Activated T-helper 1 cell treated with anti-CD3 and anti-CD28 coated beads, Interleukin-2, amount 50 U/mL, for 16 hours (primary cell): ENCODE results near the gene ELMO1.

ENCODE experiments used
- DNase-seq, 2 donors: peaks; one replicate each; pipeline ENCODE4 v3.0.0-alpha.2; 2020; ENCODE audit warnings: low read depth in 1 of 2, low spot score in 1 of 2

ELMO1 gene

DNA sequence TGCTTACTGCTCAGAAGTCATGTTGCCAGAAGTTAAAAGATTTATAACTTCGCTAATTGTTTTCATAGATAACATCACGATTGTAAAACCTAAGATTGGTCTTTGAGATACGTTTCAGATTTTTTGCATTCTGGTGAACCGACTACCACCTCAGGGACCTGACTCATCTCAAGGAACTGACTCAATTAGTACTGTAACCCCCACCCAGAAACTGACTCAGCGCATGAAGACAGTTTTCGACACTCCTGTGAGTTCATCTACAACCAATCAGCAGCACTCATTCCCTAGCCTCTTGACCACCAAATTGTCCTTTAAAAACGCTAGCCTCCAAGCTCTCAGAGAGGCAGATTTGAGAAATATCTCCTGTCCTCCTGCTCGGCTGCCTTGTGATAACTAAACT, 72.3 kb downstream of the ELMO1 start:
- peak in 1 of 2 donors; percentile 10 for DNase-seq

DNA sequence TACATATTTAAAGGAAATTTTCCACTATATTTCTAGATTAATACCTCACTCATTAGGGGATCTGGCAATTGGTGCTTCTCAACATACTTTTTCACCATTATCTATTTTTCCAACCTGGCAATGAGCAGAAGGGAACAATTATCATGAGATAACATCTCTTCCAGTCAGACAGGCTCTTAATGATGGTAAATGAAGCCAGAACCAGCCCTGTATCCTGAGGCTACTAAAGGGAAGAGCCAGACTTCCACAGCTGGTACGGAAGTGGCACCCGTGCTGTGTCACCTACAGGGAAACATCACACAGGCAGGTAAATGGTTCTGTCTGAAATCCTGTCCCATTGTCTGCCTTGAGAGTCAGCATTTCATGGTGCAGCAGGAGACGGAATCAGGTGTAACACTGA, 75.9 kb downstream of the ELMO1 start:
- DNase-seq = no peak

- no peak for DNase-seq
Observed at GRCh38 chr7:37371755-37372154, 76.9 kb downstream of the ELMO1 start.

DNA sequence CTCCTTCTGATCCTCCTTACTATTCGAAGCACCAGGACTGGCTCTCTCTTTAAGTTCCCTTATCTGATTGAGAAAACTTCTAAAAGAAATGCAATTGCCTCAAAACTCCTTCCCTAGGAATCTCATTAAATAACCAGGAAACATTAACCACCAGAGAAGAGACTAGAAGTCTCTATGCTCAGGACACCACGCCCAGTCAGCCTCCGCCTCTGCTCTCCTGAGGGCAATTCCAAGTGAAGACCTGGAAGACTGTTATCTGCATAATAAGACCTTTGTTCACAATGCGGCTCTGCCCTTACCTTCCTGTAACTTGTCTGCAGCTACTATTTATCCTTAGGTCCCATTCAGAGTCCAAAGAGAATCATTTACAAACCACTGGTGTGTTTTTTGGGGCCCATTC, 78.8 kb downstream of the ELMO1 start:
- DNase-seq = no peak

- DNase-seq = no peak
Observed at GRCh38 chr7:37368540-37368939, 80.1 kb downstream of the ELMO1 start.

DNA sequence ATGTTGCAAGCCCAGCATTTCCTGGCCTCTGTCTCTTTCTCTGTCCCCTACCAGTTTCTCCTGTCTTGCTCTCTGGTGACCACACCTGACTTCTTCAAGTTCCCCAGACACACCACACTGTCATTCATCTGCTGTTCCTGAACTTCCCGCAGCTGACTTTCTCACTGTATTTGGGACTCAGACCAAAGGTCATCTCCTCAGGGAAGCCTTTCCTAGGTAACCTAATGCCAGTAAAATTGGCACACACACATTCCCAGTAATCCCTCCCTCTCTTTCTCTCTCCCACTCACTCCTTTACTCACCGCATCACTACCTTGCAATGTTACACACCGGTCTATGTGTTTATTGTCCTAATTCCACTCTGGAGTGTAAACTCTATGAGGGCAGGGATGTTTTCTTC, 81.7 kb downstream of the ELMO1 start:
- no peak for DNase-seq

GRCh38 chr7:37366445-37366844, 82.2 kb downstream of the ELMO1 start:
- DNase-seq = no peak

DNA sequence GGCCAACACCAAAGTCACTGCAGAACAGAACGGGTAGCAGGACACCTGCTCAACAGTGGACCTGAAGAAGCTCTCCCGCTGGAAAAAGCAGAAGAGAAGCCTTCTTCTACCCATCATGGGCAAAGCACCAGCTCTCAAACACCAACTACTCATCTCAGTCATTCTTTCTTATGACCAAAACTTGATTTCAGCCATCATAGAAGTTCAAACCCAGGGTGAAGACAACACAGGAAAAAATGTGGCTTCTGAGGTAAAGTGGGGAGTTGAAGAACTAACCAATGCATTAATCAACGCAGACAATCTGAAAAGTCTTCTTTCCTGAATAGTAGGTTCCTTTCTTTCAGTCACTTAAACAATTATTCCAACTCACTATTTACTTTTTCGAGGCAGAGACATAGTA, 83.3 kb downstream of the ELMO1 start:
- no peak for DNase-seq

DNA sequence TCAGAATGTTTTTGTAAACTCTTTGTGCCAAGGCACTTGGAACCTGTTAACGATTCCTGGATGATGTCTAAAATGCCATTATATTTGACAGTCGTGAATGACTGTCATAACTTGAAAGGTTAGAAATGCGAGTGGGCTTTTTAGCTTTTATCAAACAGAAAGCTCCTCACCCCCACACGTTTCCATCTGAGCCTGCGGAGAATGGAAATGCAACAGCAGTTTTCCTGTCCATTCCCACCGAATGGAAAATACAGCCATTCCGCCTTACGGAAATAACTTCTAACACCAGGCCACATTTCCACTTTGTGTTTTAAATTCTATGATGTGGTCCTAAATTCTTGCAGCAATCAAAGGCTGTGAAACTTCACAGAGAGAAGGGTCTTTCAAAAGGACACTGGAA, 83.8 kb downstream of the ELMO1 start:
- no peak for DNase-seq

DNA sequence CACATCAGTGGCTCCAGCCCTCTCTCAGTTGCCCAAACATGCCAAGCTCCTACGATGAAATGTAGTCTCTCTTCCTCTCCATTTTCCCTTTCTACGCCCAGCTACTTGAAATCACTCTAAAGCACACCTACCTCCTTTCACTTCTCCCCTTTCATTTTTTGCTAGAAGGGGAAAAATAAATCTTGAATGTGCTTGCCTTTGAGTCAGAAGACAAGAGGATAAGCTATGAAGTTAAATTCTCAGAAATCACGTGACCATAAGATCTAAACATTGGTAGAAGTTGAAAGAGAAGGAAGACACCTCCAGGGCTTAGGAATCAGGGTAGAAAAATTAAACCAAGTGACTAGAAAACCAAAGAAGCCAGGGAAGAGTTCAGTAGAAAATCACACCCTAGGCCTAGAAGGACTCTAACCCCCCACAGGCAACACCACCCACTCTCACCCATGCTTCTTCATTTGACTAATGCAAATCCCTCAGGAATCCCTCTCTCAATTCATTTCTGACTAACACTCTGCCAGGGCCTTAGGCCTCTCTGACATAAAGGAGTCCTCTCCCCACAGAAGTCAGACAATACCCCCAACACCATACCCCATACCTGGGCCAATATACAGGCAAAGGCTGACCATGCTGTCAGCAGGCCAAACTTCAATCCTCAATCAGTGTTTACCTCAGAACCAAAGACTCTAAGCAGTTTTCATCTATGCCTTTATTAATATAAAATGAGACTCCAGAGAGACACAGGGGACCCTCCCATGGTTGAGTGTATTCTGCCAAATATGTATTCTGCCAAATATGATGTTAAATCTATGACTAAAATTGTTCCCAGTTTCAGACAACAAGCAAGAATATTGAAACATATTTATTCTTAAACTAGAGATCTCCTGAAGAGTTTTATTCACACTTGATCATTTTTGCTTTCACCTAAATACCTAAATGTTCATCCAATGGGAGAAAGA, 84.8 kb downstream of the ELMO1 start:
- DNase-seq = no peak

DNA sequence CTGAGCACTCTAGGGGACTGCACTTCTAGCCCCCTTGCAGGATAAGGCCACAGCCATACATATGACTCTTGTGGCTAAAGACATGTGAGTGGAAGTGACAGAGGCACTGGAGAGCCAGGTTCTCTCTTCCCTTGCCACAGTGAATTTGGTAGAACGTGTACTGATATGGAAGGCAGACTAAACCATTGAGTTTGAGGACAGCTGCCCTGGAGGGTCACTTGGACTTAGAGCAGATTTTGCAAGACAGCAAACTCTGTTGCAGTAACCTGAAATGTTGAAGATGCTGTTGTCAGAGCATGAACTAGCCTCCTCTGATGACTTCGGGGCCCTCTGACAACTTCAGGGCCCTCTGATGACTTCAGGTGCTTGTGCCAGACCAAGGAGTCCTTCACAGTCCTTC, 85.9 kb downstream of the ELMO1 start:
- no peak for DNase-seq

DNA sequence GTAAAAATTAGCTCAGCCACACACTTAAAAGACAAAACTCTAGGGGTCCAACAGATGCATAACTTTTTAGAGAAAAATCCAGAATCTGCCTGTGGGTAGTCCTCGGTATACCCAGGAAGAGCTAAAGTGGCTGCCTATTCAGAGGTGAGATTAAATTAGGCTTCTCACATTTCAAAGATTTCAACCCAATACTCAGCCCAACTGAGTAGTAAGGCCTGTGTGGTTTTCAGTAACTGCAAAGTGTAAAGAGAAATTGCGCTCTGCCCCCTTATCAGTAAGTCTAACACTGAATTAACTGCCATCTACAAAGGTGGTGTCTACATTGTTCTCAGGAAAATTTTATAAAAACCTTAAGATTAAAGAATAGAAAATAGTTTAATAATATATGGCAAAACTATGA, 88.2 kb downstream of the ELMO1 start:
- DNase-seq = no peak

- no peak for DNase-seq
Observed at GRCh38 chr7:37359662-37360444, 88.8 kb downstream of the ELMO1 start.

DNA sequence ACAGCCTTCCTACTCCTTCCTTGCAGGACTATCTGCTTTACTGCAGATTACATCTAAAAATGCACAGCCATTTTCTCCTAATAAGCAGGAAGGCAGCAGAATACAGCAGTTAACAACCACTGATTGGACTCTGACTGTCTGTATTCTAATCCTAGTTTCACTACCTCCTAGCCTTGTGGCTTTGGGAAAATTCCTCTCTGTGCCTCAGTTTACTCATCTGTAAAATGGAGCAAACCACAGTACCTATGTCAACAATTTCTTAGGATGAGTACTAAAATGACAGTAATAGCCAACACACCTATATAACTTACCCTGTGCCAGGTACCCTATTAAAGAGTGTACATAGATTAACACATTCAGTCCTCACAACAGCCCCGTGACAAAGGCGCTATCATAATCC, 89.5 kb downstream of the ELMO1 start:
- DNase-seq = no peak

GRCh38 chr7:37357637-37357996, 91.0 kb downstream of the ELMO1 start:
- DNase-seq = no peak

- no peak for DNase-seq
Observed at GRCh38 chr7:37356911-37357636, 91.6 kb downstream of the ELMO1 start.

- DNase-seq = peak in 1 of 2 donors; percentile 54
Observed at GRCh38 chr7:37354656-37355131, 94.0 kb downstream of the ELMO1 start.

DNA sequence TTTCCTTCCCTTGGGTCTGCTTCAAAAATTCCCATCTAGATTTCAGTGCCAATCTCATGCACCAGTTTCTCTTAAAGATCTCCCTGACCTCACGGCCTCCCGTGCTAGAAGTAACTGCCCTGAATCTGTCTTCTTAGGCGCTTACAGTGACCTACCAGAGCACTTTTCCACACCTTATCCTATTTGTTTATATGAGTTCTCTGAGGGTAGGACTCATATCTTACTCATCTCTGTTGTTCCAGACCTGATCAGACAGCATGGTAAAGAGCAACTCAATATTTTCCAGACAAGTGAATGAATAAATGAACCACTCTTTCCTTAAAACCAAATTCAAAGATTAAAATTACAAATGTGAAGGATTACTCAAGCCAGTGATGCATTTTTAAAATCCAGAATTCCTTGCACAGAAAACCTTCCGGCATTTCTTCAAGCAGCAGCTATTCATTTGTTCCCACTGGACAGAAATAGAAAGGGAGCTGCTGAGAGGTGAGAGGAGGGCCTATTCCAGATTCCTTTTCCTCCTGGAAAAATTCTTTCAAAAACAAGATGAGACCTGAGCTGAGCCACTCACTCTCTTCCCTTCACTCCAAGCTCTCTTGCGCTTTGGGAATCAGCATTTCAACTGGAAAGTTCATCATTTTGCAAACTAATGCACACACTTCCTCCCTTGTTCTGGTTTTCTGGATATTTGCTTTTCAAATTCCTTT, 94.6 kb downstream of the ELMO1 start:
- DNase-seq = no peak

- peak; percentile 23 to 55 for DNase-seq
Observed at GRCh38 chr7:37352974-37353948, 95.4 kb downstream of the ELMO1 start.
